MM.1S (cell line): Measurements from ENCODE around the gene MZB1.
"Not testable (repeated sequence)": the region's sequence is repeated elsewhere in the genome, so short reads cannot be mapped to it uniquely, and the experiment has no call there.

ENCODE experiments used
- DNase-seq: peaks from one replicate; pipeline ENCODE4 v3.0.0-alpha.2; 2015
- H2AFZ ChIP-seq: fragments of 300-600 bp; sonication (generic); 2 replicates; pipeline ENCODE4 v1.6.0; 2016; ENCODE audit warnings: antibody characterized with exemption, low read length
- H3F3A ChIP-seq: fragments of 300-600 bp; sonication (generic); 2 replicates; pipeline ENCODE4 v1.6.1; 2016; ENCODE audit warnings: mild to moderate bottlenecking, antibody characterized with exemption, low read length, moderate library complexity, mixed read lengths; ENCODE audit not compliant: insufficient read depth
- H3K27ac ChIP-seq: fragments of 300-600 bp; sonication (generic); 2 replicates; pipeline ENCODE4 v1.5.1; 2016; ENCODE audit warnings: mild to moderate bottlenecking, low read length
- H3K27me3 ChIP-seq: fragments of 300-600 bp; sonication (generic); replicated peaks from 2 replicates; pipeline ENCODE4 v1.6.0; 2016; ENCODE audit warnings: low read length; ENCODE audit not compliant: insufficient read depth
- H3K36me3 ChIP-seq: fragments of 300-600 bp; sonication (generic); replicated peaks from 2 replicates; pipeline ENCODE4 v1.6.1; 2016; ENCODE audit warnings: mild to moderate bottlenecking, low read length, mixed read lengths; ENCODE audit not compliant: insufficient read depth
- H3K4me1 ChIP-seq: fragments of 300-600 bp; sonication (generic); 2 replicates; pipeline ENCODE4 v1.6.1; 2016; ENCODE audit warnings: low read length, mixed read lengths
- H3K4me2 ChIP-seq: fragments of 300-600 bp; sonication (generic); 2 replicates; pipeline ENCODE4 v1.6.0; 2016; ENCODE audit warnings: low read depth, low read length
- H3K4me3 ChIP-seq: fragments of 300-600 bp; sonication (generic); 2 replicates; pipeline ENCODE4 v1.5.1; 2016; ENCODE audit warnings: low read length, mixed read lengths
- H3K79me2 ChIP-seq: fragments of 300-600 bp; sonication (generic); 2 replicates; pipeline ENCODE4 v1.6.1; 2016; ENCODE audit warnings: mixed run types, low read length, mixed read lengths
- H3K9ac ChIP-seq: fragments of 300-600 bp; sonication (generic); 2 replicates; pipeline ENCODE4 v1.6.1; 2016; ENCODE audit warnings: low read length, mixed read lengths
- H3K9me2 ChIP-seq: fragments of 300-600 bp; sonication (generic); replicated peaks from 2 replicates; pipeline ENCODE4 v1.6.1; 2016; ENCODE audit warnings: mild to moderate bottlenecking, low read length, mixed read lengths; ENCODE audit not compliant: insufficient read depth
- H3K9me3 ChIP-seq: fragments of 300-600 bp; sonication (generic); replicated peaks from 2 replicates; pipeline ENCODE4 v1.6.1; 2016; ENCODE audit warnings: mild to moderate bottlenecking, low read length, mixed read lengths; ENCODE audit not compliant: insufficient read depth
- H4K20me1 ChIP-seq: fragments of 300-600 bp; sonication (generic); 2 replicates; pipeline ENCODE4 v1.6.1; 2016; ENCODE audit warnings: mild to moderate bottlenecking, low read length, moderate library complexity, mixed read lengths; ENCODE audit not compliant: insufficient read depth
- CTCF ChIP-seq: fragments of 300-600 bp; sonication (generic); IDR thresholded peaks from 2 replicates; pipeline ENCODE4 v1.5.1; 2016; ENCODE audit warnings: antibody characterized with exemption, low read length, mixed read lengths
- EZH2 ChIP-seq: fragments of 300-600 bp; sonication (generic); optimal IDR thresholded peaks from 2 replicates; pipeline ENCODE3; 2017; ENCODE audit warnings: low read depth, mild to moderate bottlenecking, antibody characterized with exemption, low read length, mixed read lengths
- EZH2phosphoT487 ChIP-seq: fragments of 300-600 bp; sonication (generic); IDR thresholded peaks from 2 replicates; pipeline ENCODE4 v1.6.1; 2018; ENCODE audit warnings: antibody characterized with exemption, low read length

The MZB1 gene

GRCh38 chr5:139354186-139354585 is 35.5 kb downstream of the MZB1 start:
- Histone ChIP-seq H3K9ac (no peak overlapping the region), H3K4me3 (no peak overlapping the region), H3K79me2 (peaks cover 98% of the 10 kb centered on the region), H3F3A (no peaks in the 10 kb centered on the region; the same call in 1 of the 2 replicates), H4K20me1 (peaks cover 13% of the 10 kb centered on the region), H3K9me3 (no peaks in the 10 kb centered on the region), H3K4me1 (no peaks in the 10 kb centered on the region), H3K27me3 (no peaks in the 10 kb centered on the region), H2AFZ (no peak overlapping the region), H3K9me2 (no peaks in the 10 kb centered on the region), H3K4me2 (no peak overlapping the region), H3K27ac (no peak overlapping the region), H3K36me3 (no peaks in the 10 kb centered on the region)
- DNase-seq = no peak
- TF ChIP-seq EZH2 (no peak), EZH2phosphoT487 (no peak)

GRCh38 chr5:139347863-139348262 is 41.9 kb downstream of the MZB1 start:
- H3K4me1 ChIP-seq, H3K9ac ChIP-seq, H3K27ac ChIP-seq, DNase-seq, H2AFZ ChIP-seq, H3K4me3 ChIP-seq, H3K27me3 ChIP-seq, H3K9me3 ChIP-seq, H3K9me2 ChIP-seq, H4K20me1 ChIP-seq, H3K4me2 ChIP-seq, H3F3A ChIP-seq, H3K36me3 ChIP-seq: not testable (repeated sequence)
- peaks cover 98% of the 10 kb centered on the region for H3K79me2 ChIP-seq

GRCh38 chr5:139345442-139345841 is 44.3 kb downstream of the MZB1 start:
- H3K9ac ChIP-seq, H3K4me2 ChIP-seq, H3K9me2 ChIP-seq, H2AFZ ChIP-seq, H3K4me1 ChIP-seq, H3K9me3 ChIP-seq, H3K27ac ChIP-seq, H3K4me3 ChIP-seq, H3K36me3 ChIP-seq, H3K27me3 ChIP-seq, DNase-seq, H4K20me1 ChIP-seq: not testable (repeated sequence)
- Histone ChIP-seq H3F3A (peaks cover 17% of the 10 kb centered on the region), H3K79me2 (peaks cover 86% of the 10 kb centered on the region)

GRCh38 chr5:139344177-139344576 is 45.5 kb downstream of the MZB1 start:
- no peak for TF ChIP-seq EZH2
- TF ChIP-seq CTCF = no peak
- no peak for TF ChIP-seq EZH2phosphoT487
- Histone ChIP-seq H3K27me3 (no peaks in the 10 kb centered on the region), H3K27ac (no peak overlapping the region), H3K9ac (no peak overlapping the region), H3K9me3 (no peaks in the 10 kb centered on the region), H4K20me1 (no peaks in the 10 kb centered on the region; the same call in 1 of the 2 replicates), H3K79me2 (peaks cover 74% of the 10 kb centered on the region), H3K36me3 (no peaks in the 10 kb centered on the region), H2AFZ (no peak overlapping the region), H3K4me3 (no peak overlapping the region), H3K4me1 (0 out of 2 replicates have a peak, but pooled peaks cover 6% of the 10 kb centered on the region), H3F3A (peaks cover 23% of the 10 kb centered on the region), H3K4me2 (no peak overlapping the region), H3K9me2 (no peaks in the 10 kb centered on the region)
- no peak for DNase-seq

- 0 out of 2 replicates have a peak, but pooled peaks cover 6% of the 10 kb centered on the region for H3K4me1 ChIP-seq
- H3F3A ChIP-seq = peaks cover 27% of the 10 kb centered on the region
- H3K27ac ChIP-seq = no peak overlapping the region
- H4K20me1 ChIP-seq = no peaks in the 10 kb centered on the region; the same call in 1 of the 2 replicates
- H3K9ac ChIP-seq = no peak overlapping the region
- H3K79me2 ChIP-seq = peaks cover 67% of the 10 kb centered on the region
- H3K4me2 ChIP-seq = peak overlapping the region; percentile 97
- H3K9me2 ChIP-seq = no peaks in the 10 kb centered on the region
- H3K36me3 ChIP-seq = no peaks in the 10 kb centered on the region
- no peak overlapping the region for H2AFZ ChIP-seq
- H3K27me3 ChIP-seq = no peaks in the 10 kb centered on the region
- TF ChIP-seq EZH2phosphoT487 = no peak
- TF ChIP-seq CTCF = no peak
- no peak for TF ChIP-seq EZH2
- no peak for DNase-seq
- H3K4me3 ChIP-seq = peak overlapping the region; percentile 91
- H3K9me3 ChIP-seq = no peaks in the 10 kb centered on the region
These were observed 46.2 kb downstream of the MZB1 start for GRCh38 chr5:139343476-139343875.
